HUES64 (cell line): ENCODE results near the gene TPI1.
"Not testable (repeated sequence)": the region's sequence is repeated elsewhere in the genome, so short reads cannot be mapped to it uniquely, and the experiment has no call there.

ENCODE experiments used
- H3K27ac ChIP-seq: 2 replicates; pipeline ENCODE4 v1.7.0; 2013; ENCODE audit warnings: low read depth, low read length, inconsistent platforms
- H3K27me3 ChIP-seq: 2 replicates; pipeline ENCODE4 v1.6.1; 2013; ENCODE audit warnings: mild to moderate bottlenecking, low read length; ENCODE audit not compliant: insufficient read depth
- H3K36me3 ChIP-seq: 2 replicates; pipeline ENCODE4 v1.6.1; 2013; ENCODE audit warnings: mild to moderate bottlenecking, low read length; ENCODE audit not compliant: insufficient read depth
- H3K4me1 ChIP-seq: 2 replicates; pipeline ENCODE4 v1.6.1; 2013; ENCODE audit warnings: mild to moderate bottlenecking, low read length, moderate library complexity; ENCODE audit not compliant: insufficient read depth
- H3K4me3 ChIP-seq: 2 replicates; pipeline ENCODE4 v1.5.1; 2013; ENCODE audit warnings: mild to moderate bottlenecking, low read length, moderate library complexity
- H3K9ac ChIP-seq: 2 replicates; pipeline ENCODE4 v1.6.1; 2013; ENCODE audit warnings: mild to moderate bottlenecking, low read depth, low read length
- H3K9me3 ChIP-seq: 2 replicates; pipeline ENCODE4 v1.6.1; 2013; ENCODE audit warnings: low read depth, low read length; ENCODE audit not compliant: insufficient read depth
- WGBS: fragments of 150-250, 120-280 bp; methylation state at CpG from one replicate; pipeline ENCODE4 v1.1.7; 2013; ENCODE audit warnings: missing lambda C conversion rate; 5-methylcytosine and 5-hydroxymethylcytosine counted together

TPI1 gene

DNA sequence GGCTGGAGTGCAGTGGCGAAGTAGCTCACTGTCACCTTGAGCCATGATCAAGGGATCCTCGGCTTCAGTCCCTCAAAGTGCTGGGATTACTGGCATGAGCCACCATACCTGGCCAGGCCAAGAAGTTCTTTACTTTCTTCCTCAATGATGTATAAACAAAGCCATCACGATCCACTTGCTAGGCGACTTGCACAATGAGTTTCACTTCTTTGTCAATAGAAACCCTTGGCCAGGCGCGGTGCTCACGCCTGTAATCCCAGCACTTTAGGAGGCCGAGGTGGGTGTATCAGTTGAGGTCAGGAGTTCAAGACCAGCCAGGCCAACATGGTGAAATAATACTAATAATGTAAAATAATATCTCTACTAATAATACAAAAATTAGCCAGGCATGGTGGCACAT, 20.1 kb downstream of the TPI1 start:
- peak overlapping the region; percentile 86; the same call in 1 of the 2 replicates for H3K27ac ChIP-seq

DNA sequence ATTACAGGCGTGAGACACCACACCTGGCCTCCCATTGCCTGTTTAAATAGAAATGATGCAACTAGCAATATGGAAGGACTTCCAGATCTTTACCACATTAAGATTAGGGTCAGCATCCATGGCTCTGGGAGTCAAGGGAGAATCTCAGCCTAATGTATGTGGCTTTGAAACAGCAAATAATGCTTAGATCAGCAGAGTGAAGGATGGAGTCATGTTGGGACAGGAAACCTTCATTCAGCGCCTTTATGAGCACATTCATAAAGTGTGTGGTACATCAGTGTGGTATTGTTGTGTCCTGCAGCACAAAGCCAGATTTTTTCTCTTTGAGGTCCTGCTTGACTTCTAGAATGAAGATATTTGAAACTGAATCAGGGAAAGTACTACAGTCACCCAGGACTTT, 21.0 kb downstream of the TPI1 start:
- 87% methylated on average over 2 of the region's 2 CpGs for WGBS
- Histone ChIP-seq H3K27me3 (no peaks in the 10 kb centered on the region), H3K4me1 (peaks cover 35% of the 10 kb centered on the region), H3K27ac (peak overlapping the region; percentile 45), H3K9ac (no peak overlapping the region), H3K36me3 (peaks cover 11% of the 10 kb centered on the region), H3K4me3 (no peak overlapping the region), H3K9me3 (no peaks in the 10 kb centered on the region)

More for the DNA sequence above, 20.1 kb downstream of the TPI1 start:
- no peaks in the 10 kb centered on the region for H3K27me3 ChIP-seq
- no peaks in the 10 kb centered on the region for H3K9me3 ChIP-seq
- H3K4me1 ChIP-seq, result peaks cover 35% of the 10 kb centered on the region
- H3K4me3 ChIP-seq, result no peak overlapping the region
- peaks cover 11% of the 10 kb centered on the region for H3K36me3 ChIP-seq
- WGBS, result 94% methylated on average over 8 of the region's 8 CpGs
- peak overlapping the region; percentile 30; the same call in 1 of the 2 replicates for H3K9ac ChIP-seq

DNA sequence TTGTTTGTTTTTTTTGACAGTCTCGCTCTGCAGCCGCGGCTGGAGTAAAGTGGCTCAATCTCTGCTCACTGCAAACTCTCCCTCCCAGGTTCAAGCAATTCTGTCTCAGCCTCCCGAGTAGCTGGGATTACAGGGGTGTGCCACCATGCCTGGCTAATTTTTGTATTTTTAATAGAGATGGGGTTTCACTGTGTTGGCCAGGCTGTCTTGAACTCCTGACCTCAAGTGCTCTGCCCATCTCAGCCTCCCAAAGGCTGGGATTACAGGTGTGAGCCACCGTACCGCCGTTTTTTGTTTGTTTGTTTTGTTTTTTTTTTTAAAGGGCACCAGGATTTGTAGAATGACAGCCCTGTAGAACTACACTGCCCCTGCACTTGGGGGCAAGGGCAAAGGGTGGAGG, 21.5 kb downstream of the TPI1 start:
- H3K36me3 ChIP-seq, H3K27me3 ChIP-seq, H3K27ac ChIP-seq, H3K4me3 ChIP-seq, H3K9ac ChIP-seq, H3K9me3 ChIP-seq: not testable (repeated sequence)
- H3K4me1 ChIP-seq, result peaks cover 35% of the 10 kb centered on the region
- WGBS, result 83% methylated on average over 7 of the region's 7 CpGs

DNA sequence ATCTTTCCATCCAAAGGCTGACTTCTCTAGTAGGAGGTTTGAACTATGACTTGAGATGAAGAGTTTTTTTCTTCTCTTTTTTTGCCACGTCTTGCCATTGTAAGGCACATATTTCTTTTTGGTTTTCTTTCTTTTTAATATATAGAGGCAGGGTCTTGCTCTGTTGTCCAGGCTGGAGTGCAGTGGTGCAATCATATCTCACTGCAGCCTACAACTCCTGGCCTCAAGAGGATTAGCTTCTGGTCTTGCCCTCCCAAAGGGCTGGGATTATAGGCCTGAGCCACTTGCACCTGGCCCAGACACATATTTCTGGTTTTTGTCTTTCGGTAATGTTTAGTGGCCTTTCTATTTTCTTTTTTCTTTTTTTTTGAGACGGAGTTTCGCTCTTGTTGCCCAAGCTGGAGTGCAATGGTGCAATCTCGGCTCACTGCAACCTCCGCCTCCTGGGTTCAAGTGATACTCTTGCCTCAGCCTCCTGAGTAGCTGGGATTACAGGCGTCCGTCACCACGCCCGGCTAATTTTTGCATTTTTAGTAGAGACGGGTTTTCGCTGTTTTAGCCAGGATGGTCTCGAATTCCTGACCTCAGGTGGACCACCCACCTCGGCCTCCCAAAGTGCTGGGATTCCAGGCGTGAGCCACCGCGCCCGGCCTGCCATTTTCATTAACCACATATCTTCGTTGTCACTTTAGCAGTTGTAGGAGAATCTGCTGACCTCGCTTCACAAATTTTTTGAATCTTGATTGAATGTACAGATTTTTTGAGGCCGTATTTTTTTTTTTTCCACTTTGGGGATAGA, 22.6 kb downstream of the TPI1 start:
- not testable (repeated sequence) for H3K27me3 ChIP-seq, H3K4me3 ChIP-seq, H3K9me3 ChIP-seq, H3K36me3 ChIP-seq
- peak overlapping the region; percentile 93 for H3K27ac ChIP-seq
- peak overlapping the region; percentile 84 for H3K9ac ChIP-seq
- WGBS, result 92% methylated on average over 20 of the region's 21 CpGs
- H3K4me1 ChIP-seq, result peaks cover 32% of the 10 kb centered on the region

DNA sequence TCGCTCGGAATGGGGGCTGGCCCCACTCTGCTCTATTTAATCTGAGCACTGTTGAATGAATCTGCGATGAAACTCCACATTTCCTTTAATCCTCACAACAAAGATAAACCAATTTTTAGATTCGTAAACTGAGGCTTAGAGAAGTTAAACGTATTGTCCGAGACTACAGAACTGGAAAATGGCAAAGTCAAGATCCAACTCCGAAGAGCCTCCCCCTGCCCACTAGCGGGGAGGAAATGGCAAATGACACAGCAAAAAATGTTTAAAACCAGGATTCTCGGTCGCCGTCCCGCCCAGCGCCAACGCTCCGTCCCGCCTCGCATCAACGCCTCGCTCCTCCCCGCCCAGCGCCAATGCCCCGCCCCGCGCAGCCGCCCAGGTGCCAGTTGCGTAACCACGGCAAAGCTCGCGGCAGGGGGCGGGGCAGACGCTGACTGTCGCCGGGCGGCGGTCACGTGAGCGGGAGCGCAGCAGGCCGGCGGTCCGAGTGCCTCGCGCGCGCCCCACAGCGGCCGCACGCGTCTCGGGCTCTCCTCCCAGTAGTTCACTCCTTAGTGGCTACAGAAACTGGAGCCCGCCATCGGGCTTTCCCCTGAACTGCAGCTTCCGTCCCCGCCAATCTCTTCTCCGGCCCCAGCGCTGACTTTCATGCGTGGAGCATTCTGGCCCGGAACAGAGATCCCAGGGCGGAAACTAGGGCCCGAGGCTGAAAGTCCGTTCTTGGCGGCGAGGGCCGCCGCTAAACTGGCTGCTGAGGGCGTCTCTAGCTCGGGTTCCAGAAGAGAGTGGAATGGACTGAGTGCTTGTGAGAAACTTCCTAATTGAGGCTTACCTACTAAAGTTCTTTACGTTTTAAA, 23.7 kb downstream of the TPI1 start:
- Histone ChIP-seq H3K4me1 (peaks cover 25% of the 10 kb centered on the region), H3K9me3 (no peaks in the 10 kb centered on the region), H3K9ac (peak overlapping the region; percentile 85), H3K27me3 (no peaks in the 10 kb centered on the region), H3K36me3 (no peaks in the 10 kb centered on the region), H3K27ac (peak overlapping the region; percentile 93), H3K4me3 (peak overlapping the region; percentile 64)
- 6% methylated on average over 67 of the region's 68 CpGs for WGBS

GRCh38 chr12:6891646-6892001, 24.3 kb downstream of the TPI1 start:
- H3K9ac ChIP-seq, result peak overlapping the region; percentile 85
- peaks cover 24% of the 10 kb centered on the region for H3K4me1 ChIP-seq
- no peaks in the 10 kb centered on the region for H3K36me3 ChIP-seq
- no peaks in the 10 kb centered on the region for H3K9me3 ChIP-seq
- H3K27me3 ChIP-seq, result no peaks in the 10 kb centered on the region
- H3K27ac ChIP-seq, result peak overlapping the region; percentile 86
- WGBS, result 92% methylated on average over 5 of the region's 5 CpGs
- H3K4me3 ChIP-seq, result peak overlapping the region; percentile 64

GRCh38 chr12:6892683-6893082, 25.4 kb downstream of the TPI1 start:
- H3K27me3 ChIP-seq, H3K36me3 ChIP-seq, H3K27ac ChIP-seq, H3K9me3 ChIP-seq, H3K9ac ChIP-seq, H3K4me3 ChIP-seq: not testable (repeated sequence)
- peaks cover 14% of the 10 kb centered on the region for H3K4me1 ChIP-seq
- WGBS, result 93% methylated on average over 3 of the region's 3 CpGs

DNA sequence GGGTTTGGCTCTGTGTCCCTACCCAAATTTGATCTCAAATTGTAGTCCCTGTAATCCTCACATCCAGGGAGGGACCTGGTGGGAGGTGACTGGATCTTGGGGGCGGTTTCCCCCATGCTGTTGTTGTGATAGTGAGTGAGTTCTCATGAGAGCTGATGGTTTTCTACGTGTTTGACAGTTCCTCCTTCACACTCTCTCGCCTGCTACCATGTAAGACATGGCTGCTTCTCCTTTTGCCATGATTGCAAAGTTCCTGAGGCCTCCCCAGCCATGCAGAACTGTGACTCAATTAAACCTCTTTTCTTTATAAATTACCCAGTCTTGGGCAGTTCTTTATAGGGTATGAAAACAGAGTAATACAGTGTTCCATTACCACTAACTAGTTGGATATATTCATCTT, 27.0 kb downstream of the TPI1 start:
- Histone ChIP-seq H3K9me3 (no peaks in the 10 kb centered on the region), H3K4me1 (peaks cover 5% of the 10 kb centered on the region), H3K4me3 (no peak overlapping the region), H3K36me3 (no peaks in the 10 kb centered on the region), H3K27me3 (no peaks in the 10 kb centered on the region), H3K27ac (no peak overlapping the region), H3K9ac (no peak overlapping the region)
- WGBS, result 85% methylated on average over 3 of the region's 3 CpGs

- WGBS, result 85% methylated on average over 6 of the region's 6 CpGs
- Histone ChIP-seq H3K27ac (no peak overlapping the region), H3K9ac (no peak overlapping the region), H3K4me1 (0 out of 2 replicates have a peak, but pooled peaks cover 4% of the 10 kb centered on the region), H3K36me3 (no peaks in the 10 kb centered on the region), H3K4me3 (no peak overlapping the region), H3K27me3 (no peaks in the 10 kb centered on the region), H3K9me3 (no peaks in the 10 kb centered on the region)
These were observed 29.6 kb downstream of the TPI1 start for GRCh38 chr12:6896846-6897435.

DNA sequence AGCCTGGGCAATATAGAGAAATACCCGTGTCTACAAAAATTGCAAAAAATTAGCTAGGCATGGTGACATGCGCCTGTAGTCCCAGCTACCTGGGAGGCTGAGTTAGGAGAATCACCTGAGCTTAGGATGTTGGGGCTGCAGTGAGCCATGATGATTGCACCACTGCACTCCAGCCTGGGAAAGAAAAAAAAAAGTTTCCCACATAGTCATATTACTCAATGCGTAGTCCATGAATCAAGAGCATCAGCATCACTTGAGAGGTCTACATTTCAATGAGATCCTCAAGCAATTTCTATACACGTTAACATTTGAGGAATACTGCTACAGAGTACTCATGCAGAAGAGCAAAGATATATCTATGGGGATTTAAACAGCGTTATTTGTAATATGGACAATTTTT, 32.1 kb downstream of the TPI1 start:
- no peaks in the 10 kb centered on the region for H3K9me3 ChIP-seq
- H3K27ac ChIP-seq, result no peak overlapping the region
- H3K9ac ChIP-seq, result no peak overlapping the region
- H3K4me3 ChIP-seq, result no peak overlapping the region
- no peaks in the 10 kb centered on the region for H3K27me3 ChIP-seq
- peaks cover 15% of the 10 kb centered on the region for H3K4me1 ChIP-seq
- H3K36me3 ChIP-seq, result no peaks in the 10 kb centered on the region
- 90% methylated on average over 4 of the region's 5 CpGs for WGBS
